ENCODE results near the gene HAPLN1.
"Not testable (repeated sequence)": the region's sequence is repeated elsewhere in the genome, so short reads cannot be mapped to it uniquely, and the experiment has no call there.

The HAPLN1 gene

DNA sequence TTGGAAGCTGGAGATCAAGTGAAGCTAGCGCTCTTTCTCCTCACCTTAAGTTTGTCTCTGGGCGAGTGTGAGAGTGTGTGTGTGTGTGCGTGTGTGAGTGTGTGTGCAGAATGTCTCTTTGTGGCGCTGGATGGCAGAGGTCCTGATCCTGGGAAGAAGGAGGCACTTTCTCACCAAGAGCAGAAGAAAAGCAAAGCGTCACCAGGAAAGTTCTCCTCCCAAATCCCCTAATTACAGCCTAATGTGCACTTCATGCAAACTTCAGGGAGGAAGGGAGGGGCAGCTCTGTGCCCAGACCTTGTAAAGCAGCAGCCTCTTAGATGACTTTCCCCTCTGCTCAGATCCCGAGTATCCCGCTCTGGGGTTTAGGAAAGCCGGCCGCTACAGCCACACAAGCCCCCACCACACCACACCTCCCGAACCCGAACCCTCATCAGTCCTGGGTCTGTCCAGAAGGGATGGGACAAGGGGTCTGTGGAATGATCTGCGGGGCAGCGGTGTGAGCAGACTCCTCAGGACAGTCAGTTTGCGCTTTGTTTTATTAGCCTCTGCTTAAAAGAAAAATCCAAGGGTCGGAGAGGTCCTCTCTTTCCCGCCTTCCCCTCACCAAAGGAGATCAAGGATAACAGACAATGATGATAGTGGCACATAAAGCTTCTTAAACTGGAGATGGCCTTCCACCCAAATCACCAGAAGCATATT lies at the start of gene HAPLN1:
Gene HAPLN1 (minus strand): TSS at position 20 of the 702 bp plus-strand sequence. CDS start 47,332 bp downstream, outside the sequence.
- no peak for DNase-seq

DNA sequence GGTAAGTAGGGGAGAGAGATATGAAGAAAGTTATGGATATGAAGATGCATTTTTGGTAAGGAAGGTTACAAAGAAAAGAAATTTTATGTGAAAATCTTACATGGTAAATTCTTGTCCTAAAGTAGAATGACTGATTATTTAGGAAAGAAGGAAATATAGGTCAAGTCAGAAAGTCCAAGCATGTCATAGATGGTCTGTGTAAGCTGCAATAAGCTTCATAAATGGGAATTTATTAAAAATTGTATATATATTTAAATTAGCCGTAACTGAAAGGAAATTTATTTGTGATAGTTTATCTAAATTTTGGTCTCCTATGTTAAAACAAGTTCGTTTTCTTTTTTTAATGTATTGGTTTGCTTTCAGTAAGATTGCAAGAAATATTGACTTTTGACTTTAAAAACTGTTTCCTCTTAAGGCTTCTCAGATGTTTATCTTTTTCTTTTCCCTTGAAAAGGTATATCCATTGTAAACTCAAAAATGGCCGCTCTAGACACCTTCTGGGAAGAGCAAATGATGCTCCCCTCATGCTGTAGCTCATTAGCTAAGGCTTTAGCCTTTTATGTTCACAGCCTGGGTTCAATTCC lies 46.8 kb upstream of the HAPLN1 start:
- DNase-seq, result no peak

DNA sequence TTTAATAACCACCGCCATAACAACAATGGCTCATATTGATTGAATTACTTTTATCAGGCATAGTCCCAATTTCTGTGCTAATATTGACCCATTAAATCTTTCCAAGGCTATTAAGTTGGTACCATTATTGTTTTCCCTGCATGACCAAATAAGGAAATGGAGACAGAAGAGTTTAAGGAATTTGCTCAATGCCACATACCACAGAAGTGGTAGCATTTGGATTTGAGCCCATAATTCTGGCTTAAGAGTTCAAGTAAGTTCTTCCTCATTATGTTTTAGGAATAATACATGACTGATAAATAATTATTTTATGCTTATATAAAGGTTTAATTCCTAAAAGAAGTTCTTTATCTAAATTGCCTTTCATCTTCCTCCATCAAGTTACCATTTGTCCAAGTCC lies 43.4 kb upstream of the HAPLN1 start:
- no peak for DNase-seq

DNA sequence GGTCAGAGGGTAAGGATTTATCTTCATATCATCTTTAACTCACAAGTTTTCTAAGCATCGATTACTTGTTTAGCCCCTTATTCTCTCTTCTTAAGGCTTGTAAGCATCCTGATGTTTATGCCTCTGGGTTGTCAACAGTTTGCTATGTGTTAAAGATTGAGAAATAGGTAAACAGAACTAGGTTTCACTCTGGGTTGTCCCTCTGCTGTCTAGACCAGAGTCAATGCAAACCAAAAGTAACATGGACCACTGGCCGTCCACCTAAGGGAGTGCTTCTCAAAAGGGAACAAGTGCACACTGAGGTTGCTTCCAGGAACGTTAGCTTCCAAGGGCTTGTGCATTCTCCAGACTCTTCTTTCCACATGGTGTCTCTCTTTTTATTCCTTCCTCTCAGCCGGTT lies 39.9 kb upstream of the HAPLN1 start:
- no peak for DNase-seq

DNA sequence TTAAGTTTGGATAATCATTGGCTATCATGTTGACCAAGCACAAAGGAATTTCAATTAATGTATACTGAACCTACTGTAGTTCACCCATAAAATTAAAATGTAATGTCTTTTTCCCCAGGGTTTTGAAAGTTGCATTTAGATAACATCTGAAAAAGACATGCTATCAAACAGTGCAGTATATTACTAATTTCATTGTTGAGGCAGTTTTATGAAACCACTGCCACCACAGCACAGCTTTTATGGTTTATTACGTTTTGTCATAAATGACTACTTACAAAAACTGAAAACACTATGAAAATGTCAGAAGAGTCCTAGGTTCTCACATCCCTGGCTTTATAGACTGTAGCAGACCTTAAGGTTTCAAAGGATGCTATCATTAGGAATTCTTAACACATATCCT lies 32.0 kb upstream of the HAPLN1 start:
- no peak for DNase-seq

DNA sequence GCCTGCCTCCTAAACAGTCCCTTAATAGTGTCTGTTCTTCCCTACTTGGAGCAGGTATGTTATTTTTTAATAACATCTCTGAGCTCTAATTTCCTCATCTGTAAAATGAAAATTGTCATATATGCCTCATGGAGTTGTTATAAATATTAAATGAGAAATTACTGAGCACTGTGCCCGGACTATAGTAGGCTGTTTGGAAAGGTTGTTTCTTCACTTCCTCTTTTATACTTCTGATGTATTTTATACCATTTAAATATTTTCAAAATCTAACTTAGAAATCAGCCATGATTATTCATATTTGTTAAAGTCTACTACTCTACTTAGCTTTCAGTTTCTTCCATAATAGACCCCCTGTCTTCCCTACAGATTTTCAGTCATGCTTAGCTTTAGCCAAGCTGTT lies 30.5 kb upstream of the HAPLN1 start:
- no peak for DNase-seq

DNA sequence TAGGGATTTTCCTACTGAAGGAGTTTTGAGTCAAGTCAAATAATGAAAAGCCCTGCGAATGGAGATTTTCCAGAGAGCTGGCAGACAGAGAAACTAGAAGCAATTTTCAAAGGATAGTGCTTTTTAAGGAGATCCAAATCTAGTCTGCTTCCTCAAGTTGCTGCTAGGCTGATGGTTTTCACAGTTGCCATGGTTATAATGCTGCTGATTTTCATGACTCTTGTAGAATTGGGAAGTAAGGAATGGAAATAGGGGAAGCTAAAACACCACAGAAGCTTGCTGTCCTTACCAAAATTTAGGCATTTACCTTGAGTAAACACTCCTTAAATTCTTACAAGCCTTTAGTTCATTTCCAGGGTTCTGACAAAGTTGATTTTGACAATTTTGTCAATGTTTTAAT lies 30.1 kb upstream of the HAPLN1 start:
- no peak for DNase-seq

DNA sequence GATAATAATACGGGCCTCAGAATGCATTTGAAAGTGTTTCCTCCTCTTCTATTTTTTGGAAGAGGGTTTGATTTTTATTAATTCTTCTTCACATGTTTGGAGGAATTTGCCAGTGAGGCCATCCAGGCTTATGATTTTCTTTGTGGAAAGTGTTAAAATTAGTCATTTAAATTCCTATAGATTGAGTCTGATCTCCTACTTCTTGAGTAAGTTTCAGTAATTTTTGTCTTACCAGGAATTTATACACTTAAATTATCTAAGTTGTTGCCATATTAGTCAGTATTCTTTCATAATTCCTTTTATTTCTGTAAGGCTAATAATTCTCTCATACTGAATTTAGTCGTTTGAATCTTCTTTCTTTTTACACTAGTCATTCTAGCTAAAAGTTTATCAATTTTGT lies 25.2 kb upstream of the HAPLN1 start:
- no peak for DNase-seq

DNA sequence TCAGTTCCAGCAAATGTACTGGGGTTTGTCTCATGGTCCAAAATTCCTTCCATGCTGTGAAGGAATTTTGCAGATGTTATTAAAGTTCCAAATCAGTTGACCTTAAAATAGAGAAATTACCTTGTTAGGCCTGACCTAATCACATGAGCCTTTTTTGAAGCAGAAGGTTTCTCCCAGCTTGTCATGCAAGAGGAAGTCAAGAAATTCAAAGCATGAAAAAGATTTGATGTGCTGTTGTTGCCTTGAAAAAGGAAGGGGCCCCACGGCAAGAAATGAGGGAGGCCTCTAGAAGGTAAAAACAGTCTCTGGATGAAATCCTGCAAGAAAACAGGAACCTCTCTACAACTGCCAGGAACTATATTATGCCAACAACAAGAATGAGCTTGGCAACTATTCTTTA lies 24.2 kb upstream of the HAPLN1 start:
- DNase-seq, result no peak

DNA sequence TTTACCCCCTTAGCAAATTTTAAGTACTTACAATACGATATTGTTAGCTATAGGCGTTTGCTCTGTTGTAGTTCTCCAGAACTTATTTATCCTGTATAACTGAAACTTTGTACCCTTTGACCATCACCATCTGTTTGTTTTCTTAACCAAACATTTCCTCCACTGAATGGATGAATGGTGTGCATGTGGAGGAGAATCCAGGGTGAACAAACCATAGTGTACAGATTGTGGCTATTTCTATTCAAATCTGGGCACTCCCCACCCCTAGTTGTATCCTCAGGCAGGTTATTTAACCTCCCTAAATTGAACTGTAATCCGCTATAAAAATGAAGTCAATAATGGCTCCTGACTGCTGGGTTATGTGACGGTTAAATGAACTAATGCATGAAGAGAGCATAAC lies 21.4 kb upstream of the HAPLN1 start:
- no peak for DNase-seq

DNA sequence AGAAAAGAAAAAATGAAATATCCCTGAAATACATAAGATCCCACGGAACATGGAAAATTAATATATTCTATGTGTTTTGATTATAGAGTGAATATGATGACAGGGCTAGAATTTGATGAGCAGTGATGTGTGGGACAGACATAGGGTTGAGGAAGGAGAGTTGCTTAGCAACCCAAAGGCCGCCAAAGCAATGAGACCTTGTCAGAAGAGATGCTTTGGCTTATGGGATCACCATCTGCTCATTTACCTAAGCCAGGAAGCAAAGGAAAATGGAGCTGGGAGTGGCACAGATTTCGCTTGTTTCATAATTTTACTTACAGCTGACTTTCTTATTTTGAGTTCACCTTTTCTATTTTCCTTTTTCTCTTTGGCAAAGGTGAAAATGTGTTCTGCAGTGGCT lies 20.9 kb upstream of the HAPLN1 start:
- no peak for DNase-seq

DNA sequence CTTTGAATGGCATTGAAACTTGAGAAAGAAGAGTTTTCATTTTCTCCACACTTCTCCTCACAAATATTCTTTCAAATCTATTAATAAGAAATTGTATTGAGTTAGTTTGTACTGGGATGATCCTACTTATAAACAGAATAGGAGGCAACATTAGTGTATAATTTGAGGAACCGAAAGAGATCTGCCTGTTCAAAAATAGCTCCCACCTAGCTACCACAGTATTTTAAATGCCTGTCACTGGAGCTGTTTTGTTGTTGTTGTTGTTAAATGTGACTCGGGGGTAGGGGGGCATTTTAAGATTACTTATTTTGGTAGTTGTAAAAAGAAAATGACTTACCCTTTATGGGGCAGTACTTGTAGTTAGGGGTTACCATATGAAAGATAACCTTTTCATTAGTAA lies 20.1 kb upstream of the HAPLN1 start:
- no peak for DNase-seq

DNA sequence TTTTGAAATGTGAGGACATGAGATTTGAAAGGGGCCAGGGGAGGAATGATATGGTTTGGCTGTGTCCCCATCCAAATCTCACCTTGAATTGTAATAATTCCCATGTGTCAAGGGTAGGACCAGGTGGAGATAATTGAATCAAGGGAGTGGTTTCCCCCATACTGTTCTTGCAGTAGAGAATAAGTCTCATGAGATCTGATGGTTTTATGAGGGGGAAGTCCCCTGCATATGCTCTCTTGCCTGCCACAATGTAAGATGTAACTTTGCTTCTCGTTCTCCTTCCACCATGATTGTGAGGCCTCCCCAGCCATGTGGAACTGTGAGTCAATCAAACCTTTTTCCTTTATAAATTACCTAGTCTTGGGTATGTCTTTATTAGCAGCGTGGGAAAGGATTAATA lies 15.5 kb upstream of the HAPLN1 start:
- DNase-seq, result not testable (repeated sequence)

DNA sequence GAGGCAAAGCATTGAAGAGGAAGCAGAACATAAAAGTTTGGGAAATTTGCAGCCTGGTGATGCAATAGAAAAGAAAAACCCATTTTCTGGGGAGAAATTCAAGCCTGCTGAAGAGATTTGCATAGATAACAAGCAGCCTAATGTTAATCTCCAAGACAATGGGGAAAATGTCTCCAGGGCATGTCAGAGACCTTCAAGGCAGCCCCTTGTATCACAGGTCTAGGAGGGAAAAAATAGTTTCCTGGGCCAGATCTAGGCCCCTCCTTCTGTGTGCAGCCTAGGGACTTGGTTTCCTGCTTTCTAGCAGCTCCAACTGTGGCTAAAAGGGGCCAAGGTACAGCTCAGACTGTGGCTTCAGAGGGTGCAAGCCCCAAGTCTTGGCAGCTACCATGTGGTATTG lies 14.4 kb upstream of the HAPLN1 start:
- DNase-seq, result not testable (repeated sequence)

DNA sequence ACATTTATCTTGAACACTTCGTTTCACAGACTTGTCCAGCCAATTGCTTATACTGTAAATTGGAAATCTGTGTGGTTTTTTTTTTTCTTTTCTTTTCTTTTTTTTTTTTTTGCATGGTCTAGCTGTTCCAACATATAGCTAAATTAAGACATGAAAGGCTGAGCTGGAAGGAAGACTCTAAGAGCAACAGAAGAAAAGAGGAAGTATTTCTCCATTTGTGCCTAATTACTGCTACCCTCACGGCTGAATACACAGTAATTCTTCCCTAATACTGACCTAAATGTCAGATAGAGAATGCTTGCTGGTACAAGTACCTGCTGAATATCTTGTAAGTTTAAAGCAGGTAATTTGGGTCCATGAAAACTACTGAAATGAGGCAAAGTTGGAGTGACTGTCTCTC lies 11.0 kb upstream of the HAPLN1 start:
- no peak for DNase-seq

DNA sequence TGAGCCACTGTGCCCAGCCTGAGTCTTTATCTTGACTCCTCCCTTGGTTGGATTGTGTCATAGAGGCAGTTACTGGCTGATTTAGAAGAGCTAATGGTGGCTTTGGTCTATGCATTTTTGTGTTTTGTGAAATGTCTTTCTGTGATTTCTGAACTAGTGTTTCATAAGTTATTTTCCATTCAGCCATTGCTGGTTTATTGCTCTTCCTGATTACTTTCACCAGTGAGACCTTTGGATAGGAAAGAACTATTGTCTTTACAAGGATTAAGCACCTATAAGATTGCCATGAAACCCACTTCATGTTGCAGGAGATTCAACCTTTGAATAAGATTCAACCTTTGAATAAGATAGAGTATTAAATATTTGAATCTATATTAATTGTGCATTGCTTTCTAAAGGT lies 8.7 kb upstream of the HAPLN1 start:
- no peak for DNase-seq

DNA sequence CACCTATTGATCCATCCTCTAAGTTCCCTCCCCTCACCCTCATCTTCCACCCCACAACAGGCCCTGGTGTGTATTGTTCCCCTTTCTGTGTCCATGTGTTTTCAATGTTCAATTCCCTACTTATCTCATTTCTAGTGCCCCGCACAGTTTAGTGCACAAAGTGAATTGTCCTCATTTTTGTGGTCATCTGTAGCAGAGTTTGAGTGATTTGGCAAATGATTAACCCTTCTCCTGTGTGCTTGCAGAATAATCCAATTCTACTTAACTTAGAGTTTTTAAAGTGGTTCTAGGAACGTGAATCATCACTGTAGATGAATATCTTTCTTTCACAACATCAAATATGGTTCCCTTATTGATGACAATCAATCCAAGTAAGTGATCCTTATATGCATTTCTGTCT lies 6.3 kb upstream of the HAPLN1 start:
- DNase-seq, result no peak

DNA sequence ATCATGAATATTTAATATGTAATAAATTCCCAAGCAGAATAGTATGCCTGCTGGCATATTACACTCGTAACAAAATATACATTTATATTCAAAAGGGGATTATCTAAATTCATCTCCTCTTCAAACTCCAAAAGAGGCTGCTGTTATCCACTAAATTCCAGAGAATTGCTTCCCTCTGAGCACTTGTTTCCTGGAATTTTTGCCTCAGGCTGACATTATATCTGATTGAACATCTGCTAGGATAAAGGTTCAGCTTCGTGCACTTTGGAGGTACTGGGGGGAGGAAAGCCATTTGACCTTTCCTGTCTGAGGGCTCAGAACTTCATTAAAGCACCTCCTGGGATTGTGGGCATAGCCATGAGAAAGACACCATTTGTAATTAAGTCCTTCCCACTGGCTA lies 4.3 kb upstream of the HAPLN1 start:
- no peak for DNase-seq

DNA sequence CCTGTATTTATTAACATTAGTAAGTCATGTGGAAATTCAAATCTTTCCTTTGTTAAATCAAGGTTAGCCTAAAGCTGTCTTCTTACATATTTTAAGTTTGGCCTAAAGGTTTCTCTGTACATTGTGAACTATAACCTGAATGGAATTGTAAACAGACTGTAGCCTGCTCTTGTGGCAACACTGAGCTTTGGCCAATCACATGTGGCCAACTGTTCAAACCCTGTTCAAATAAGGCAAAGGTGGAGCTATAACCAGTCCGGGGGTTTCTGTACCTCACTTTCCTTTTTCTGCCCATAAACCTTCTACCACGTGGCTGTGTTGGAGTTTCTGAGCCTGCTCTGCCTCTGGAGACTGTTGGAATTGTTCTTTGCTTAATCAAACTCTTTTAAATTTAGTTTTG lies 3.3 kb upstream of the HAPLN1 start:
- no peak for DNase-seq

DNA sequence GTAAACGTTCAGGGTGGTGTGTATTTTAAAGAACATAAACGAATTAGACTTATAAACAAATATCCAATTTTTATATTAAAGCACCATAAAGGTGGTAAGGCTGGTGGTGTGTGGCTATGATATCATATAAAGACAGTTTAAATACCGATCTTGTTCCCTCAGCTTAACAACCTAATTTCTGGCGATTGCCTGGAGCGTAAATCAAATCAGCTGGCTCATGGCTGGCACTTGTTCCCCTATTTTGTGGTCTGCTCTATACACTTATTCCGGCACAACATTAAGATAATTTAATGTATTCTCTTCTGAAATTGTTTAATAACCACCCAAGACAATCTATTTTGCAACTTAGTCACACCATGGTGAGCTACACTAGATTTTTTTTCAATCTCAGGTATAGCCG lies 2.4 kb upstream of the HAPLN1 start:
- no peak for DNase-seq

DNA sequence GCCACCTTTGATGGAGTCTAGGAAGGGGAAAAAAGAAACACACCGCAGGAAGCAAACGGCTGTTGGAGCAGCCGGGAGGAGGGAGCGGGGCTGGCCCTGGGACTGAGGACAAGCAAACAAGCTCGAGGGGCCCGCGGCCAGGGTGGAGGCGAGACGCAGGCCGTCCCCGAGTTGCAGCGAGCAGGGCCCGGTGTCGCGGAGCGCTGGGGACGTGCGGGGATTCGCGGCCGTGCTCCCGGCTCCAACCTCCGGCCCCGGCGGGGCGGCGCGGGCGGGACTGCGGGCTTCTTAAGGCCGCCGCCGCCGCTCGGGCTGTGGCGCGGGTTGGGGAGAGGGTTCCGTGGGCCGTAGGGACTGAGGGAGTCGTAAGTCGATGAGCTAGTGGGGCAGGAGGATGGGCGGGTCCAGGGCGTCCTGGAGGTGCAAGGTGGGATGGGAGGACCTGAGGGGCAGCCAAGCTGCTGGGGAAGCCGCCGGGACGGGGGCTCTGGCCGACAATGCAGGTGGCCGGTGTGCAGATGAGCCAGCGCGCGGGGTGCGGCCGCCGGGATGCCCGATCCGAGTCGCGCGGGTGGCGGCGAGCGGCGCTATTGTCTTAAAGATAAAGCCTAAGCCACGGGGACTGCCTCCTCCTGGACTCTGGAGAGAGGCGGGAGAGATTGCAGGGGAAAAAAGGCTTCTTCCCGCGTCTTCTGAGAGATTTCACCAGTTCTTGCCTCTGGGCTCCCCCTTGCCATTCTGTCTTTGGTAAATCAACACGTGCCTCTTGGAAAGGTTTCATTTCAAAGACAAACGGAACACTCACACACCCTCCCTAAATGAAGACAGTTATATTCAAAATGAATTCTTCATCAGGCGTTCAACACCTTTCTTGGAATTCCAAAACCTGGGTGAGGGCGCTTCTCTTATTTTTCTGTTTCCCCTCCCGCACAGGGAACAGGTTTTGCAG lies 1.6 kb upstream of the HAPLN1 start:
- no peak for DNase-seq

DNA sequence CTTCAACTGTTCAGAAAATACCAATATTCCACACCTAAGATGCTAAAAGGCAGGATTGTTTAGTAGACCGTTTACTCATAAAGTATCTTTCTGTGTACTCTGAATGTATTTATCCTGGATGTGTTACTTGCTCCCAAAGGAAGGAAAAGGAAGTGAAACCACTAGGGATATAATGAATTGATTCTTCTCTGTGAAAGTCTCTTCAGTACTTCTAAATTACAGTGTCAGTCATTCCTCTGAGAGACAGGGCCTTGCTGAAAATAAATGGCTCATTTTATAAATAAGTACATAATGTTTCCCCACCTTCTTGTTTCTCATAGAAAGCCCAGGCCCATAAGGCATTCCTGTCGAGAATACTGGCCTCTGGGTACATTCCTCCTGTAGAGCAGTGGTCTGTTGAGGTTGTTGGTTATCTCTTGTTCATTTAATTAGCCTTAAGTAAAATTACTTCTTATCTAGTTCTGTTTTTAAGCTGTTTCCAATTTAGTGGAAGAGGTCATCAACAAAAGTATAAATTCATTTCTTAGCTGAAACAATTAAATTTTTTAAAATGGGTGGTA lies 1.6 kb downstream of the HAPLN1 start:
- no peak for DNase-seq

DNA sequence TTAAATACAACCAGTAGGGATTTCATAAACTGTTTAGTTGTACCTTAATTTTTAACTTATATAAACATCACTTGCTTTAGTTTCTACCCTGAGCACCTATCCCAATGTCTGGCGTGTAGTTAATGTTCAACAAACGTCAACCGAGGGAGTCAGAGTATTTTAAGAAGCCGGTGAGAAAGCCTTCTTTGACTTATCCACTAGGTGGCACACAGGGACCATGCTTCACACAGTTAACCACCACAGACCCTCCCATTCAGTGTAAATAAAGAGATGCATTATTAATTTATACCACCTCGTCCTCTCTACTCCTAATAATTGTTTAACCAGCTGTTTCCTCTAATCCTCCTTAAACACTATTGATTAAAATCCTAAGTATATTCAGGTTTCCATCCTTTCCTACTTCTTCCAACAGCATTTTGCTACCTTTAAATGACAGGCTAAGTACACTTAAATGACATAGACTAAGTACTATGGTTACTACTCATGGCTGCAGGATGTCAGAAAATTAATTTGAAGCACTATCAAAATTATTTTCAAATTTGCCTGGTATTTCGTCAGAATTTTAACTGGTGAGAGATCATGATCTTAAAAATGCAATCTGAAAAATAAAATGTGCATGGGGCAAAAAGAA lies 2.3 kb downstream of the HAPLN1 start:
- no peak for DNase-seq
